NCI-H187 (cell line): ENCODE data around the gene LIPF.
"Not testable (repeated sequence)": the region's sequence is repeated elsewhere in the genome, so short reads cannot be mapped to it uniquely, and the experiment has no call there.

Experiments
- DNase-seq, 2 experiments: peaks; one replicate each; lab custom pipeline; 2025; lab: John Stamatoyannopoulos, UW

Gene LIPF, protein sequence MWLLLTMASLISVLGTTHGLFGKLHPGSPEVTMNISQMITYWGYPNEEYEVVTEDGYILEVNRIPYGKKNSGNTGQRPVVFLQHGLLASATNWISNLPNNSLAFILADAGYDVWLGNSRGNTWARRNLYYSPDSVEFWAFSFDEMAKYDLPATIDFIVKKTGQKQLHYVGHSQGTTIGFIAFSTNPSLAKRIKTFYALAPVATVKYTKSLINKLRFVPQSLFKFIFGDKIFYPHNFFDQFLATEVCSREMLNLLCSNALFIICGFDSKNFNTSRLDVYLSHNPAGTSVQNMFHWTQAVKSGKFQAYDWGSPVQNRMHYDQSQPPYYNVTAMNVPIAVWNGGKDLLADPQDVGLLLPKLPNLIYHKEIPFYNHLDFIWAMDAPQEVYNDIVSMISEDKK

DNA sequence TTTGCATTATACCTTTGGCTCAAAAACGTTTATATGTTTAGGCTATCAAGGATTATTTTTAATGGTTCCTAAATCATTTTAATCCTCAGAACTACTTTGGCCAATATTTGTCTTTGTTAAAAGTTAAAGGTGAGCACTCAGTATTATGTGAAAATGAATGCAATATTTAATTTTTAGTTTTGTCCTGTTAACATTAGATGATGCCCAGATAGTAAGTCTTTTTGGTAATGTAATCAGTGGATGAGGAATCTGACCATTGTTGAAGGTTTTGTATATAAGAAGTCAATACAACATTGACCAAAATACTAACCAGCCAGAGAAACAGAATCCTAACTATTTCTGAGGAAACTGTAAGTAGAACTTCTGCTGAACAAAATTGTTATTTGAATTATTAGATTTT, at the start of gene LIPF:
Gene LIPF, plus strand, starts transcription at position 301 of the 400 bp plus-strand sequence. CDS start 2,856 bp downstream, outside the sequence.
- DNase-seq, result no peak

DNA sequence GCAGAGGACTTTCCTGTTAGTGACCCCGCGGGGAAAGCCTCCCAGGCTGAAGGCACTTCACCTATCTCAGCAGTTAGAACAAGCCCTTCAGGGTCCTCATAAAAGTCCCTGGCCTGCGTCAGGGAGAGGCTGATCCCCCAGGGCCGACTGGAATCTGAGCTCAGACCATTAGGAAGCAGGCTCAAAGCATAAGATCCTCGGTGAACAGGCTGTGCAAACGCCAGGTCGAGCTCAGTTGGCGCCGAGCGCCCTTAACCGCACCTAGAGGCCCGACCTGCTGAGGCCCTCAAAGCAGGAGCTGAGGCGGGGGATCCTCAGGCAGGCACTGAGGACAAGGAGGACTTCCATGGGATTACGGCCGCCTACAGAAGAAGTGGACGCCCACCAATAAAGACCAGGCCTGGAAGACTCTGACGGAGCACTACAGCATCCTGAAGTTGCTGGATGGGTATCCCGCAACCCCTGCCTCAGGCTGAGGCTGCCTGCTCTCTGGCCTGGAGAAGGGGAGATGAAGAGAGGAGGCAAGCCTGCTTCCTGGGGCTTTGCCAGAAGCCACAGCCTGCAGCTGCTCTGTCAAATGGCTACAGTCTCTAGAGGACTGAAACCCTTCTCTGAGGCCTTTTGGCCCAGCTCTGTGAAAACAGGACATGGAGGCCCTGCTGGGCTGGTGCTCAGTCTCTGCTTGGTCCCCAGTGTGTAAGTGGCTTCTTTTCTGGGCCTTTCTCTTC, 47.8 kb upstream of the LIPF start:
- no peak for DNase-seq

DNA sequence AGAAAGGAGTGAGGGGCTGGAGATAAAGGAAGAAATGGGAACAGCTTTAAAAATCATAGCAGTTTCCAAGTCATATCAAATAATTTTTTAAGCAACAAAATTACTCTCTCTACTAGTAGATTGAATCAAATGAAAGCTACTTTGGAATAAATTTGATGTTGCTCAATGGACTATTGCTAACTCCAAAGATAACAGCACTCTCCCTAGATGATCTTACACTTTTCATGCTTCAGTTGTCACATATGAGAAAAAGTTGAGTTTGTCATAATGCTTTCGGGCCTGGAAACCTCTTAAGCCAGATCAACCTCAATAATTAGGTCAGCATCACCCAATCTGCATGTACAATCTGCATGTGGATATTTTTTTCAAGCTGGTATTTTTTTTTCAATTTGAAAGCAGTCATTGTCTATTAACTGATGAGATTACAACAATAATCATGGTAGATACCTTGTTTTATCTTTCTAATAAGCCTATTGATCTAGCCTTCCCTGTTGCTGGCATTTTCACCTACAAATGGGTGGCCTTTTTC, 46.4 kb upstream of the LIPF start:
- no peak for DNase-seq

DNA sequence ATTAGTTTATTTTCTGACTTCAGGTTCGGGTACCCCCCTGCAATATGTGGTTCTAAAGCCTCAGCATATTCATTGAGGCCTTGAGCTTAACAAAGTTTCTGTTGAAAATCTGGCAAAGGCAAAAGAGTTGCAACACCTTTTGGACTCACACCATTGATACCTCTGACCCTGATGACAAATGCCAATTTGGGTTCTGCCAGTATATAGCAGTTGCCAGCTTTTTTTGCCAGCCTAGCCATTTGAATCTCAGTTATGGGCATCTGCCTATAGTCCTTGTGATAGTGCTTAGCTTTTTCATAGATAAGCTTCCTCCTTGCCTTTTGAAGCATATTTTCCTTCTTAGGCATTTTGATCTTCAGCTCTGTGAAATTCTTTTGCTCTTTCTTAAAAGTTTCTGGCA, 45.7 kb upstream of the LIPF start:
- no peak for DNase-seq

DNA sequence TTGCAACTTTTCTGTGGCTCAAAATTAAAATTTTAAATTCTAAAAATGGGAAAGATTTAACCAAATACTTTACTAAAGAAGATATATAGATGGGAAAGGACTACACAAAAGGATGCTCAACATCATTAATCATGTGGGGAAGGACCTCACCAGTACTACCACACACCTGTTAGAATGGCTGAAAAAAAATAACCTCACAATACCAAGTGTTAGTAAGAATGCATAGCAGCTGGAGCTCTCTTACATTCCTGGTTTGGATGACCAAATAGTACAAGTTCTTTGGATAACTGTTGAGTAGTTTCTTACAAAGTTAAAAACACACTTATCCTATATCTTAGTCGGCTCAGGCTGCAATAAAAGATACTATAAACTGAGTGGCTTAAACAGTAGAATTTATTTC, 43.8 kb upstream of the LIPF start:
- DNase-seq, result no peak

DNA sequence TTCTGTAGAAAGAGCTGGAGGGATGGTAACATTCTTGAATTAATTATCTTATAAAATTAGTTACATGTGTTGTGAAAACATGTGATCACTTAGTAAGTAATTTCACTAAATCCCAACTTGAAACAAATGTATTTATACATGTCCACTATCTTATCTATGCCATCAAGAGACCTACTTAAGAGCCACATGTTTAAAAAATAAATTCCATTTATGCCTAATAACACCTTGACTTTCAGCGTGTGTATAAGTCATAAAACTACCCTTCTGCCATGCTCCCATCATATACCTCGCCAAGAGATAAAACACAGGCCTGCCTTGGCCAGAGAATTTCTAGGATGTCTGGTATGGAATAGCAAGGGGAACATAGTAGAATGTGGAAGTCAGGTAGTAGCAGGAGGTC, 40.4 kb upstream of the LIPF start:
- no peak for DNase-seq

DNA sequence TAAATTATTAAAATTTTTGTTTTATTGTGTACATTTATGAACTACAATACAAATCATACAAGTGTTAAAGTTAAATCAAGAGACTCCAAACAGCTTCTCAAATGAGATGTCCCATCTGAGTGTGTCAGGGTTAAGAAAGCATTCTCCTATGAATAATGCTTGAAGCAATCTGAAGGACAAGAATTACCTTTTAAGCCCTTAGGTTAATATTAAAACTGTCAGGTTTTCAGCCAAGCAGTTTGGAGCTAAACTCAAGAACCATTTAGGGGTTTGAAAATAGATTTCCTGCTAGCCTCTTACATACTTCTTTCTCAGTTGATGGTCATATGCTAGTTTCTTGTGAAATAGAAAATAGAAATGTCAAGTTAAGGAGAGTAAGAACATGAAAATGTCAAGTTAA, 39.4 kb upstream of the LIPF start:
- DNase-seq, result no peak

DNA sequence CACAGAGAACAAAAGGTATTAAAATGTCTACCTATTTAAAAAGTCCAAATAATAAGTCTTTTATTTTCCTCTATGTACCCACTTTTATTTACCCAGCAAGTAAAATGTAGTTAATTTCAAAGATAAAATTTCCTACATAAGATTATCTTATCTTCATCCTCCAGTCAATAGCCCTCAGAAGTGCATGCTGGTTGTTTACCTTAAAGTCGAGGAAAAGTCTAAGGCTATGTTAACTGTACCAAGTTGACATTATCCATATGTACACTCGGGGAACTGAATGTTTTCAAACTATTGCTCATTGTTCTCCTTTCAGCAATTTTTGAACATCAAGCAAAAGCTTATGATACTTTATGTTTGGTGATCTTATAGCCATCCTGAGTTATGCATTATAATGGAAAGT, 24.1 kb upstream of the LIPF start:
- no peak for DNase-seq

DNA sequence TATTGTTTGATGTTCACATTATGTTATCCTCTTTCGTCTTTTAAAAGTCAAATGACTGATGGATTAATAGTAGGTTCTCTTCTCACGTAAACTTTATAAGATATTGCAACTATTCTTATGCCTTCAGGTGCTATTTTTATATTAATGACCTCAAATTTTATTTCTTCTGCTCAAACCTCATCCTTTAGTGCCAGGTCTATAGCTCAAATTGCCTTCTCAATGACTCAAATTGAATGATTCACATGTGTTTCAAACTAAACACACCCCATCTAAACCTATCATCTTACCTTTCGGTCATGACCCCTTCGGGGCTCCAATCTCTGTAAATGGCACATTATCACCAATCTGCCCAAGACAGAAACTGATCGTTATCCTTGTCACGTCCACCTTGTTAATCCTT, 22.0 kb upstream of the LIPF start:
- no peak for DNase-seq

DNA sequence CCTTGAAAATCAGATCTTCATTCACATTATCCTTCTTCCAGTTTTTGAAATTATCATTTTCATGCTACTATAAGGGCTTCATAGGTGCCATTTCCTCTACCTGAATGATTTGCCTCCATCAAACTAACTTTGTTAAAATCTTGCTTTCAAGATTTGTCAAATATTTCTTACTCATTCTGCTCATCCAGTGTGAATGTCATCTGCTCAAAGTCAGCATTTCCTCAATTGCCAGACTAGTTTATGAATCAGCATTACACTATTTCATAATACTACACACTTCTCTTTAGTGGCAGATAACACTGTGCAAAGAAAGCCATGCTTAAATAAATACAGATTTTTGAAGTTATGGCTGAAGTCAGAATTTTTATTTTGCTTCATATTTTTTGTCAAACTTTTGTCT, 21.3 kb upstream of the LIPF start:
- no peak for DNase-seq

DNA sequence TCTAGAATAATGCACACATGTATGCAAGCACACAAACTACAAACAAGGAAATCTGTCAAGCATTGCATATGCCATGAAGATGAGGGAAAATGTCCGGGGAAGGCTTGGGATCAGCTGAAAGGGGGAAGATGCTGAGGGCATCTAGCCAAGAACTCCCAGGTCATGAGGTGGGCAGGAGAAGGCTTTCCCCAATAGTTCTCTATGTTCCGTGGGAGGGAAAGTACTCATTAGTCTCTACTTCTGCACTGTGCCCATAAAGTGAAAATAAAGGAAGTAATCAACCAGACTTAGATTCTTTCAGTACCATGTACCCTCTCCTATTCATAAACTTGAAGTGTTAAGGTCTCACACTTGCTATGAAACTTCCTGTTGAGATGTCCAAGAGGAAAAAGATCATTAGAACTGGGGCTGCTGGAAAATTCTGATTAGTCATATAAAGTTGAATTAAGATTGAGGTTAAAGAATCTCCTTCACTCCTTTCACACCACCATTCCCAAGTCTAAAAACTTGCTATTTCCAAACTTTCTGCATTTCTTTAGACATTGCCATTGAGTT, 17.1 kb upstream of the LIPF start:
- no peak for DNase-seq

DNA sequence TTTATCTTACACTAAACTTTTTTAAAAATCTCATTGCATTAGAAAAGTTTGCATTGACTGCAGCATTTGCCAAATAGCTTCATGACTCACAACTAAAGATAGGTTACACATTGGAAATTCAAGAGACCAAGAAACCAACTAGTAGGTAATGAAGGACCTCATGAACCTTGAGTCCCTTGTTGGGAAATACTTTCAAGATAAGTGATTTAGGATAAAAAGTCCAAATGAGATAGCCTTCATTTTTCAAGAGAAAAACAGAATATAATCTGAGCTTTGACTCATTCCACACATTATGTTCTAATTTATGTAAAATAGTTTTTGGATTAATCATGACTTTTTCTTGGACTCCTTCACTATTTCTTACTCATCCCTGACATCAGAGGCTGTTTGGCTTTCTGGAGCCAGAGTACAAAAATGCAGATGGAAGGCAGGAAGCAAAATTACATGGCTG, 13.1 kb upstream of the LIPF start:
- no peak for DNase-seq

DNA sequence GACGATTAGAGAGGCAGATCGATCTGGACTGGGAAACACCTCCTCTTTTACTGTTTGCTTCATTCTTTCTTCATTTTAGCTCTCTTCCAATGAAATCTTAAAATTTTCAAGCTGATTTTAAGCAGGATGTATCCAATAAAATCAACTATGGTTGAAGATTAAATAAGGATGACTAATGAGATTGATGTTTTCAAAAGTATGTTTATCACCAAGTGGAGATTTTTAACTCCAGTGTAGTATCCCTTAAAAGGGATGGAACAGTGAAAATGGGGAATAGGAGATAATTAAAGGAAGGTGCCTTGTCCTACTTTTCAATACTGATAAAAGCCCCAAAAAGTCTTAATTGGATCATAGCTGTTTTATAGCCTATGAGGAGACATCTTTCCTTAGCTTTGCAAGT, 11.6 kb upstream of the LIPF start:
- DNase-seq, result no peak

DNA sequence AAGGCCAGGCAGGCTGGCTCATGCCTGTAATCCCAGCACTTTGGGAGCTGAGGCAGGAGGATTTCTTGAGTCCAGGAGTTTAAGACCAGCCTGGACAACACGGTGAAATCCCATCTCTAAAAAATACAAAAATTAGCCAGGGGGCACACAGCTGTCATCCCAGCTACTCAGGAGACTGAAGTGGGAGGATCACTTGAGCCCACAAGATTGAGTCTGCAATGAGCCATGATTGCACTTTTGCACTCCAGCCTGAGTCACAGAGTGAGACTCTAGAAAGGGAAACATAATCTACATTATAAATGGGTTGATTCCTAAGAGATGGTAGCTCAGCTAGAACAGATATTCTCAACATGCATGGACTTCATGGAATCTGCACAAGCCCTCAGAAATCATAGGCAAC, 6.3 kb upstream of the LIPF start:
- DNase-seq, result no peak

DNA sequence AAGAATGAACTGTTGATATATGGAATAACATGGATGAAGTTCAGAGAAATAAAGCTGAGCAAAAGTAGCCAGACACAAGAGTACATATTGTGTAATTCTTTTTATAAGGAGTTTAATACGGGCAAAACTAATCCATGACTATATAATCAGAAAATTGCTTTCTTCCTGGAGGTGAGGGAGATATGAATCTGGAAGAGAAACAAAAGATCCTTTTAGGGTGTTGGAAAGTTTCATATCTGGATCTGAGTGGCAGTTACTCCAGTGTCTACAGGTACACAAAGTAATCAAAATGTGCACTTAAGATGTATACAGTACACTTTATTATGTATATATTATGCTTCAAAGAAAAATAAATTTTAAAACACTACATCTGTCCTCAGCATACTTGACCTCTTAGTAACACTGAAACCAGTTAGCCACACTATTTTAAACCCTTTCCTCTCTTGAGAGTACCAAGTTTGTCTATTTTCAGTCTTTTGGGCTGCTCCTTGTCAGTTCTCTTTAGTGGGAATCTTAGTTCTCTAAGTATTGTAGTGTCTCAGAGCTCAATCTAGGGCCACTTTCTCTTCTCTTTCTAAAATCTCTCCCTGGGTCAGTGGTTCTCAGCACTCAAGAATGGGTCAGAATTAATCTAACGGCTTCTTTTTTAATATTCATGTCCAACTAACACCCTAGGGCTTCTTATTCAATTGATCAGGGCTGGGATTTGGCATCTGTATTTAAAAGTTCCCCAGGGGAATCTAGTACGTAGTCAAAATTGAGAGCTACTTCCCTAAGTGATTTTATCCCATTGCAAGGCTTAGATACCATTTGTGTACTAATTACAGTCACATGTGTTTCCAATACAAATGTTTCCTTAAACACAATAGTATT, 4.3 kb upstream of the LIPF start:
- DNase-seq, result no peak

DNA sequence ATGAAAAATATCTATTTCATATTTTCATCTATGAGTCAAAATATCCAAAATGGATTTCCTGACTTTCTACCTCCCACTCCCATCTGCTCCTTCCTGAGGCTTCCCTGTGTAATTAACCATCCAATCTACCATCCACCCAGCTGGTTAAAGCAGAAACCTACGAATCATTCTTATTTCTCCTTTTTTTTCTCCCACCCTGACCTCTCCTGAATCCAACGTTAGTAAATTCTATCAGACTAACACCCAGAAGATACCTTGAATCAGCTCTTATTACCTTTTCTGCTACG, 3.7 kb upstream of the LIPF start:
- no peak for DNase-seq

DNA sequence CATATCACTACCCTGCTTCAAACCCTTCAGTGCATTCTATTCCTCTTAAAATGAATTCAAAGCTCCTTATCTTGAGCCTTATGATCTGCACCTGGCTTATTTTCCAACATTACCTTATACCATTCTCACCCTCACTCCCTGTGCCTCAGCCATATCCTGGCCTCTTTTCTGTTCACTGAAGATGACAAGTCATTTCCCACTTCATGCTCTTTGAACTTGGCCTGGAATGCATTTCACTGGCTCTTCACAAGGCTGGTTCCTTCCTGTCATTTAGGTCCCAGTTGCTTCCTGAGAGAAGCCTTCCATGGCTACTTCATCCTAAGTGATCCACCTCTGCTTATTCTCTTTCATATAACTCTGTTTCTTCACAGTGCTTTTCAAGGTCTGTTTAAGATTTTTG, 3.2 kb upstream of the LIPF start:
- no peak for DNase-seq

DNA sequence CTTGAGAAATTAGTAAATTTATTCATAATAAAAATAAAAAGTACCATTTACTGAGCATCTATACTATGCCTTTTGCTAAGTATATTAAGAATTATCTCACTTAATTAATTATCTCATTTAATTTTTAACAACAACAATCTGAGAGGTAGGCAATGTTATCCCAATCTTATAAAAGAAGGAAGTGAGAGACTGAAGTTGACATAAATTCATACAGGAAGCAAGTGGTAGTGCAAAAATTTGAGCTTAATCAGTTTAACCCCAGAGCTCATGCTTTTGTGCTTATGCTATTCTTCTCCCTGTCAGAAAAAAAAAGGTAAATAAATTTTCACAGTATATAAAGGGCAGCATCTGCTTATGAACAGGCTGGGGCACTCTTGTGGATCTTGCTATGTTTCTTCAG, 2.7 kb upstream of the LIPF start:
- DNase-seq, result no peak

DNA sequence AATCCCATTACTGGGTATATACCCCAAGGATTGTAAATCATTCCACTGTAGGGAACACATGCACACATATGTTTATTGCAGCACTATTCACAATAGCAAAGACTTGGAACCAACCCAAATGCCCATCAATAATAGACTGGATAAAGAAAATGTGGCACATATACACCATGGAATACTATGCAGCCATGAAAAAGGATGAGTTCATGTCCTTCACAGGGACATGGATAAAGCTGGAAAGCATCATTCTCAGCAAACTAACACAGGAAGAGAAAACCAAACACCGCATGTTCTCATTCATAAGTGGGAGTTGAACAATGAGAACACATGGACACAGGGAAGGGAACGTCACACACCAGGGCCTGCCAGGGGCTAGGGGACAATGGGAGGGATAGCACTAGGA, 1.1 kb upstream of the LIPF start:
- DNase-seq, result not testable (repeated sequence)

DNA sequence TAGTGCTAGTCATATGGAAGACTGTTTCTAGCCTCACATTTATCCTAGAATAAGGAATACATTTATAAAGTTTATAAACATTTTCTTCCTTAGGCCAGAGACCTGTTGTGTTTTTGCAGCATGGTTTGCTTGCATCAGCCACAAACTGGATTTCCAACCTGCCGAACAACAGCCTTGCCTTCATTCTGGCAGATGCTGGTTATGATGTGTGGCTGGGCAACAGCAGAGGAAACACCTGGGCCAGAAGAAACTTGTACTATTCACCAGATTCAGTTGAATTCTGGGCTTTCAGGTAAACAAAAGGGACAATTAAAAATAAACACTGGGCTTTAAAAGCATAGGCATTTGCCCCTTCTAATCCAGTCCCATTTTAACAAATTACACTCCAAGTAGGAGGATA, 4.2 kb downstream of the LIPF start:
- no peak for DNase-seq

DNA sequence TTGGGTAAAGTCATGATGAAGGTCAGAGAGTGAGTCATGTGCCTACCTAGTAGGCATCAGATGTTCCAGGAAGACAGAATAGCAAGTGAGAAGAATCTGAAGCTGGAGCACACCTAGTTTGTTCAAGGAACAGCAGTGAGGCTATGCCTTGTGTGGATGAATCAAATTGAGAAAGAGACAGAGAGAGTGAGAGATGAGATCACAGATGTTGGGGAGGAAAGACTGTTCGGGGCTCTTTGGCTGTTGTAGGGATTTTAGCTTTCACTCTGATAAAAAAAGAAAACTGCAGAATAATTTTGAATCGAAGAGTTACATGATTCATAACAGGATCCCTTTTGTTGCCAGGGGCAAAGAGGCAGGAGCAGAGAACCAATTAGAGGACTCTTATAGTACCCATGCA, 6.3 kb downstream of the LIPF start:
- DNase-seq, result no peak

DNA sequence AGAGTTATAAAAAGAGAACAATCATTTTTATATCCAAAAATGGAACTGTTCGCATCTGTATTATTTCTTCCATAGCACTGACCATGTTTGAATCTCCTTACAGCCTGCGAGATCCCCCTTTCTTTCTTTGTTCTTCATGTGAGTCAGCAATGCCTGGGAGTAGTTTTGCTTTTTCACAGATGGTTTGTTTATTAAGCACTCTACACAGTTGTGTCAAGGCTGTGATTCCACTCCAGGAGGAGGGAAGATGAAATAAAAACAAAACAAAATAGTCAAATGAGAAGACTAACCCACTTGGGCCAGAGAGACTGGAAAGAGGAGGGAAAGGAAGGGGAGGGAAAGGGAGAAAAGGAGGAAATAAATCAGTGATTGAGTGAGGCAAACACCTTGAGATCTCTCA, 7.8 kb downstream of the LIPF start:
- no peak for DNase-seq
